Brain microvascular endothelial cell (primary cell): ENCODE measurements around the gene WBP2.
A peak's percentile ranks its signal among the peaks of the same experiment; 100 is the strongest.

Source experiments
- DNase-seq: peaks from one replicate; pipeline ENCODE4 v3.0.0-alpha.2; 2020
- H3K27ac ChIP-seq: fragments of 250-450 bp; sonication (Bioruptor Pico); 2 replicates; pipeline ENCODE4 v1.5.1; 2020; ENCODE audit warnings: mild to moderate bottlenecking, moderate library complexity
- H3K27me3 ChIP-seq: fragments of 250-450 bp; sonication (Bioruptor Pico); replicated peaks from 2 replicates; pipeline ENCODE4 v1.5.1; 2020; ENCODE audit warnings: mild to moderate bottlenecking
- H3K36me3 ChIP-seq: fragments of 250-450 bp; sonication (Bioruptor Pico); replicated peaks from 2 replicates; pipeline ENCODE4 v1.5.1; 2020; ENCODE audit warnings: mild to moderate bottlenecking
- H3K4me3 ChIP-seq: 2 replicates; pipeline ENCODE4 v1.5.1; 2011; ENCODE audit warnings: low read depth, mild to moderate bottlenecking, control low read depth, low read length, moderate library complexity
- in situ Hi-C: cut with HindIII; loops from 2 replicates; pipeline ENCODE4 v1.10.0; 2017; ENCODE audit warnings: low sequenced_read_pairs, low pct_ligation_motif_present
- TF ChIP-seq, protein P1 (sequence below): IDR thresholded peaks from 2 replicates; pipeline ENCODE4 v1.5.1; 2011; ENCODE audit warnings: low read depth, mild to moderate bottlenecking, moderate library complexity, low read length, control low read depth, inconsistent platforms; ENCODE audit errors: missing control alignments

WBP2 gene

DNA sequence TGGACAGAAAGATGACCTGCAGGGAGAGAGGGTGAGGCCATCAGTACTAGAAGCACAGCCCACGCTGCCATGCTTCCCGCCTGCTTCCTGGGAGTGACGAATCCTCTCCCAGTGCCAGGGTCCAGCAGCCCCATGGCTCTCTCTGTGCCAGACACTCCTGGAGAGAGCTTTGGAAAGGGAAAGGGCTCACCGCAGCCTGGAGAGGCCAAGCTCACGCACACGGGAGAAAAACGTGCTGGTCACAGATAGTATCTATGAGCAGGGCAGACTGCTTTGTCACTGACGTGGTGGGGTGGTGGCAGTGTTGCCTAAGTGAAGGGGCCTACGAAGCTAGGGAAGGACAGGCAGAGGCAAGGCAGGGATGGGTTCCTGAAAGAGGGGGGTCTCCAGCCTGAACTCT, 5.4 kb downstream of the WBP2 start:
- H3K27ac ChIP-seq, result no peak overlapping the region
- TF ChIP-seq, protein P1, sequence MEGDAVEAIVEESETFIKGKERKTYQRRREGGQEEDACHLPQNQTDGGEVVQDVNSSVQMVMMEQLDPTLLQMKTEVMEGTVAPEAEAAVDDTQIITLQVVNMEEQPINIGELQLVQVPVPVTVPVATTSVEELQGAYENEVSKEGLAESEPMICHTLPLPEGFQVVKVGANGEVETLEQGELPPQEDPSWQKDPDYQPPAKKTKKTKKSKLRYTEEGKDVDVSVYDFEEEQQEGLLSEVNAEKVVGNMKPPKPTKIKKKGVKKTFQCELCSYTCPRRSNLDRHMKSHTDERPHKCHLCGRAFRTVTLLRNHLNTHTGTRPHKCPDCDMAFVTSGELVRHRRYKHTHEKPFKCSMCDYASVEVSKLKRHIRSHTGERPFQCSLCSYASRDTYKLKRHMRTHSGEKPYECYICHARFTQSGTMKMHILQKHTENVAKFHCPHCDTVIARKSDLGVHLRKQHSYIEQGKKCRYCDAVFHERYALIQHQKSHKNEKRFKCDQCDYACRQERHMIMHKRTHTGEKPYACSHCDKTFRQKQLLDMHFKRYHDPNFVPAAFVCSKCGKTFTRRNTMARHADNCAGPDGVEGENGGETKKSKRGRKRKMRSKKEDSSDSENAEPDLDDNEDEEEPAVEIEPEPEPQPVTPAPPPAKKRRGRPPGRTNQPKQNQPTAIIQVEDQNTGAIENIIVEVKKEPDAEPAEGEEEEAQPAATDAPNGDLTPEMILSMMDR, result no peak
- no peak for DNase-seq
- H3K36me3 ChIP-seq, result peaks cover 55% of the 10 kb centered on the region
- no peaks in the 10 kb centered on the region for H3K27me3 ChIP-seq
- H3K4me3 ChIP-seq, result no peak overlapping the region
- in situ Hi-C loops, result no loop called here

DNA sequence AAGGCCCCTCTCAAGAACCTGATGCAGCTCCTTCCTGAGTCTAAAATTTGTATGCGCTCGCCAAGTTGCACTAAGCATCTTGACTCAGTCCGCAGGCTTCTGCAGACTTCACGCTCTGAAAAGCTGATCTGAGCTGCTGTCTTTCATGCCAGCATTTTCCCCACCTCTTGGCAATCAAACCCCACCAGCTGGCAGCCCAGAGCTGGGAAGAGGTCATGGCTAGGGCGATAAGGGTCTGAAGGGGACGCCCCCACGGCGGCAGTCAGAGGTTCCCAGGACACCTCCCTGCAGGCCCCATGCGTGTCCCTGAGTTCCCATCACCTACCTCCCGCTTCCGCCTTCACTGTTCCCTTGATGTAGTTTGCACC, 5.9 kb downstream of the WBP2 start:
- TF ChIP-seq, protein P1, result no peak
- peaks cover 55% of the 10 kb centered on the region for H3K36me3 ChIP-seq
- no peaks in the 10 kb centered on the region for H3K27me3 ChIP-seq
- in situ Hi-C loops, result no loop called here
- DNase-seq, result no peak
- H3K27ac ChIP-seq, result no peak overlapping the region
- no peak overlapping the region for H3K4me3 ChIP-seq

DNA sequence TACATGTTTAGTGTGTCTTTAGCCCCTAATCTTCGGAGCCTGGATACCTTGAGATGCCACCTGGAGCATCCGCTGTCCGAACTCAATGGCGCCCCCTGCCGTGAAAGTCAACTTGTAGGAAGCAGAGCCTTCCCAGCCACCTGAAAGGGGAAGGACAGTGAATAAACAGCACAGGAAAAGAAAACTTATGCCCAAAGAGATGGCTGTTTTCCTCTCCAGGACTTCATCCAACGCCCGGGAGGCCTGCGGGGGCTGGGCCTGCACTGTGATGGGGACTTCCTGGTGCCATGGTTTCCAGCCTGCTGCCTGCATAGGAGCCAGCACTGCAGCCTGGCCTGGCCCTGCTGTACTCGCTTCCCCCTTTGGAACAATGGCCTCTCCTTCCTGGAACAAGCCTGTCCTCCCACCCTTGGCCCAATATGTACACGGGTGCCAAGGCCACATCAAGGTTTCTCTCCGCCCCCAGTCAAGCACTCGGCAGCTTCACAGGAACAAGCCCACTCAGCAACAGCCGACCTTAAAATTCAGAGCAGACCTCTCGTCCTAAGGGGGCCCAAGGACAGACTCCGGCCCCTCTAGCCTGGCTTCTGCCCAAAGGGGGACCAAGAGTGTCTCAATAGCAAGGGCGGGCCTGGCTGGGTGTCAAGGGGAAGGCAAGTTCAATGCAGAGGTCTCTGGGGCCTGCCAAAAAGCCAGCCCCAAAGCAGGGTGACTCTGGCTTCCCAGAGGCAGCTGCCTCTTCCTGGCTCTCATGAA, 6.4 kb downstream of the WBP2 start:
- peaks cover 55% of the 10 kb centered on the region for H3K36me3 ChIP-seq
- in situ Hi-C loops, result no loop called here
- H3K4me3 ChIP-seq, result no peak overlapping the region
- no peak for DNase-seq
- TF ChIP-seq, protein P1, result peak; percentile 84
- H3K27me3 ChIP-seq, result no peaks in the 10 kb centered on the region
- H3K27ac ChIP-seq, result no peak overlapping the region

DNA sequence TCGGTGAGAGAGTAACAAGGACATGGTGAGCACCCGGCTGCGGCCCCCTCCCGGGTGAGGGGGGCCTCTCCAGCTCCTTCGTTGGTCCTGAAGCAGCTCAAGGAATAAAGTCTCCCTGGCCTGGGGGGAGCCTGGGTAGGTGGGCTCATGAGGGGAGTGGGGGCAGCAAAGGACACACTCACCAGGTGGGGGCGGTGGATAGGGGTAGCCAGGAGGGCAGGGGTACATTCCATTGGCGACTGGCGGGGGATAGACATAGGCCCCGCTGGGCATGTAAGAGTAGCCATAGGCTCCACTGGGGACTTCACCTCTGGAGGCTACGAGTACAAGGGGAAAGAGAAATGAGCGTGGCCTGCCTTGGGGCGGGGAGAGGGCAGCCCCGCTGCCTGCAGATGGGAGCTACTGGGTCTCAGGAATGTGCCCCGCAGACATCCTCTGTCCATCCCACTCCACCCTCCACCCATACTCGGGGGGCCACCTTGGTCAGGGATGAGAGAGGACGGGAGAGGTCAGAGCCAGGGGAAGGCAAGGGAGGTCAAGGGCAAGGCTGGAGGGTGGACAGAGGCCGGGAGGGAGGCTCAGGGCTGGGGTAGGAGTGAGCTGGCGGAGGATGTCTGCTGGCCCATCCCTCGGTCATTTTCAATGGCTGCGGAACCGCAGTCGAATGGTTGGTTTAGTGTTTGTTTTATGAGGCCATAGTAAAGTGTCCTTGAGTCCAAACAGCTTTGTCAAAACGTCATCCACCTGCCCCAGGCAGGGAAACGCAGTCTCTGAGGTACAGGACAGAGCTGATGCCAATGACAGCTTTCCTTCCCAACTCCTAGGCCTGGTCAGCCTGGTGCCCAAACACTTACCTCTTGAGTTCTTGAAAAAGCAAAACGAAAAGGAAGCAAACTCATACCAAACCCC, 7.3 kb downstream of the WBP2 start:
- in situ Hi-C loops, result no loop called here
- H3K27ac ChIP-seq, result no peak overlapping the region
- H3K4me3 ChIP-seq, result no peak overlapping the region
- TF ChIP-seq, protein P1, result no peak
- DNase-seq, result no peak
- H3K27me3 ChIP-seq, result no peaks in the 10 kb centered on the region
- peaks cover 55% of the 10 kb centered on the region for H3K36me3 ChIP-seq

DNA sequence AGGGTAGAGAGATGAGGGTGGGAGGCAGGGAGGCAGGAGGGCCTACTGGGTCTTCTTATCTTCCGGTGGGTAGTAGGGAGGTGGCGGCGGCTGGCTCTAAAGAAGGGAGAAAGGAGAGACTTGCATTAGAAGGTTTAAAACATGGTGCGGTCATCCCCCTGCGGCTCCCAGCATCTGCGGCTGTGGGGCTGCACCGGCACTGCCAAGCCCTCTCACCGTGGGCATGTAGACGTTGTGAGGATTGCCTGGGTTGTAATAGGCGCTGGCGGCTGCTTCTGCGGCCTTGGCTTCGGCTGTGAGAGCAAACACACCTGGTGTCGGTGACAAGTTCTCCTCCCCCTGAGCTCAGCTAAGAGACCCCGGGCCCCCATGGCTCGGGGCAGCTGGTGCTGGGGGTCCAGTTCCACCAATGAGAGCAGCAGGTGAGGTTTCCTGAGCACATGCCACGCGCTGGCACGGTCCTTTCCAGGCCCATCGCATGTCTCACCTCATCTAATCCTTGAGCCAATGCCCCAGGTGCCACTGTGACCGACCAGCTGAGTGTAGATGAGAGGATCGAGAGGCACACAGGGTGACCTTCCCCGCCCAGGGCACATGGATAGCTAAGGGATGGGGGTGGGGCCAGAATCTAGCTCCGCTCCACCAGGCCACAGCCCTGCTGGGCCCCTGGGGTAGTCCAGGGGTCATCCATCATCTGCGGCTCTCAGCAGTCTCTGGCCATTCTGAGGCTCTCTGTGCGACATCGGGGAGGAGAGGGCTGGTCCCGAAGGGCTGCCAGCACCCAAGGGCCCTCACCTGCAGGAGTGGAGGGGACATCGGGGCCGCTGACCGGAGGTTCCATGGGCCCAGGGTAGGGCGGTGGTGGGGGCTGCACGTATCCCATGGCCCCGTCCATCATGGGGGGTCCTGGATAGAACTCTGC, 8.2 kb downstream of the WBP2 start:
- Histone ChIP-seq H3K36me3 (peaks cover 55% of the 10 kb centered on the region), H3K4me3 (no peak overlapping the region), H3K27ac (no peak overlapping the region), H3K27me3 (no peaks in the 10 kb centered on the region)
- DNase-seq, result no peak
- TF ChIP-seq, protein P1, result no peak
- in situ Hi-C loops, result no loop called here
